ENCODE results near the gene RBPJL. TPM values are rescaled to one million over a fixed set of nuclear protein-coding genes. Genes with fewer than 3 reads are reported as not detected.

RBPJL gene
- not detected for total RNA-seq

GRCh38 chr20:45306431-45306982, at the start of gene RBPJL:
Gene RBPJL, plus strand, starts transcription at chr20:45306840. Its CDS starts 83 bp downstream, at chr20:45306923.
- Histone ChIP-seq H3K9me3 (ENCODE audit: low read depth, low read length) (no peaks in the 10 kb centered on the region), H3K27me3 (ENCODE audit: insufficient read depth, low read length) (peaks cover 5% of the 10 kb centered on the region), H3K4me3 (ENCODE audit: low read length) (no peak within 1 kb of the TSS), H3K4me1 (ENCODE audit: insufficient read depth, low read length) (no peaks in the 10 kb centered on the region)

GRCh38 chr20:45257161-45257560, 49.5 kb upstream of the RBPJL start:
- no peaks in the 10 kb centered on the region for H3K9me3 ChIP-seq (ENCODE audit: low read depth, low read length)
- no peak overlapping the region for H3K4me3 ChIP-seq (ENCODE audit: low read length)
- no peaks in the 10 kb centered on the region for H3K27me3 ChIP-seq (ENCODE audit: insufficient read depth, low read length)
- H3K4me1 ChIP-seq (ENCODE audit: insufficient read depth, low read length): peaks cover 30% of the 10 kb centered on the region

GRCh38 chr20:45257711-45258110, 48.9 kb upstream of the RBPJL start:
- Histone ChIP-seq H3K4me1 (ENCODE audit: insufficient read depth, low read length) (peaks cover 30% of the 10 kb centered on the region), H3K27me3 (ENCODE audit: insufficient read depth, low read length) (no peaks in the 10 kb centered on the region), H3K4me3 (ENCODE audit: low read length) (no peak overlapping the region), H3K9me3 (ENCODE audit: low read depth, low read length) (no peaks in the 10 kb centered on the region)

- Histone ChIP-seq H3K9me3 (ENCODE audit: low read depth, low read length) (no peaks in the 10 kb centered on the region), H3K4me3 (ENCODE audit: low read length) (no peak overlapping the region), H3K27me3 (ENCODE audit: insufficient read depth, low read length) (peaks cover 4% of the 10 kb centered on the region), H3K4me1 (ENCODE audit: insufficient read depth, low read length) (peaks cover 30% of the 10 kb centered on the region)
Observed at GRCh38 chr20:45258259-45258658, 48.4 kb upstream of the RBPJL start.

- H3K4me1 ChIP-seq (ENCODE audit: insufficient read depth, low read length): peaks cover 29% of the 10 kb centered on the region
- peaks cover 7% of the 10 kb centered on the region for H3K27me3 ChIP-seq (ENCODE audit: insufficient read depth, low read length)
- H3K4me3 ChIP-seq (ENCODE audit: low read length): no peak overlapping the region
- no peaks in the 10 kb centered on the region for H3K9me3 ChIP-seq (ENCODE audit: low read depth, low read length)
Observed at GRCh38 chr20:45258664-45259063, 48.0 kb upstream of the RBPJL start.

GRCh38 chr20:45263556-45264266, 42.9 kb upstream of the RBPJL start:
- Histone ChIP-seq H3K27me3 (ENCODE audit: insufficient read depth, low read length) (peaks cover 11% of the 10 kb centered on the region), H3K4me1 (ENCODE audit: insufficient read depth, low read length) (no peaks in the 10 kb centered on the region), H3K4me3 (ENCODE audit: low read length) (no peak overlapping the region), H3K9me3 (ENCODE audit: low read depth, low read length) (no peaks in the 10 kb centered on the region)

GRCh38 chr20:45266977-45267376, 39.7 kb upstream of the RBPJL start:
- Histone ChIP-seq H3K9me3 (ENCODE audit: low read depth, low read length) (no peaks in the 10 kb centered on the region), H3K4me3 (ENCODE audit: low read length) (no peak overlapping the region), H3K27me3 (ENCODE audit: insufficient read depth, low read length) (peaks cover 14% of the 10 kb centered on the region), H3K4me1 (ENCODE audit: insufficient read depth, low read length) (no peaks in the 10 kb centered on the region)

GRCh38 chr20:45268531-45268930, 38.1 kb upstream of the RBPJL start:
- Histone ChIP-seq H3K27me3 (ENCODE audit: insufficient read depth, low read length) (peaks cover 7% of the 10 kb centered on the region), H3K4me3 (ENCODE audit: low read length) (no peak overlapping the region), H3K4me1 (ENCODE audit: insufficient read depth, low read length) (no peaks in the 10 kb centered on the region)

GRCh38 chr20:45269056-45269455, 37.6 kb upstream of the RBPJL start:
- no peak overlapping the region for H3K4me3 ChIP-seq (ENCODE audit: low read length)
- H3K9me3 ChIP-seq (ENCODE audit: low read depth, low read length): no peaks in the 10 kb centered on the region
- peaks cover 6% of the 10 kb centered on the region for H3K27me3 ChIP-seq (ENCODE audit: insufficient read depth, low read length)
- H3K4me1 ChIP-seq (ENCODE audit: insufficient read depth, low read length): no peaks in the 10 kb centered on the region

More at GRCh38 chr20:45268531-45268930, 38.1 kb upstream of the RBPJL start:
- H3K9me3 ChIP-seq (ENCODE audit: low read depth, low read length): no peaks in the 10 kb centered on the region

- Histone ChIP-seq H3K27me3 (ENCODE audit: insufficient read depth, low read length) (peaks cover 9% of the 10 kb centered on the region), H3K4me1 (ENCODE audit: insufficient read depth, low read length) (no peaks in the 10 kb centered on the region), H3K9me3 (ENCODE audit: low read depth, low read length) (no peaks in the 10 kb centered on the region), H3K4me3 (ENCODE audit: low read length) (no peak overlapping the region)
Observed at GRCh38 chr20:45269754-45270270, 36.8 kb upstream of the RBPJL start.

GRCh38 chr20:45275338-45275737, 31.3 kb upstream of the RBPJL start:
- H3K27me3 ChIP-seq (ENCODE audit: insufficient read depth, low read length): peaks cover 10% of the 10 kb centered on the region
- no peaks in the 10 kb centered on the region for H3K9me3 ChIP-seq (ENCODE audit: low read depth, low read length)
- no peak overlapping the region for H3K4me3 ChIP-seq (ENCODE audit: low read length)
- no peaks in the 10 kb centered on the region for H3K4me1 ChIP-seq (ENCODE audit: insufficient read depth, low read length)

- Histone ChIP-seq H3K9me3 (ENCODE audit: low read depth, low read length) (no peaks in the 10 kb centered on the region), H3K4me1 (ENCODE audit: insufficient read depth, low read length) (no peaks in the 10 kb centered on the region), H3K27me3 (ENCODE audit: insufficient read depth, low read length) (peaks cover 4% of the 10 kb centered on the region), H3K4me3 (ENCODE audit: low read length) (no peak overlapping the region)
Observed at GRCh38 chr20:45279992-45280391, 26.6 kb upstream of the RBPJL start.

- H3K4me3 ChIP-seq (ENCODE audit: low read length): no peak overlapping the region
- H3K9me3 ChIP-seq (ENCODE audit: low read depth, low read length): no peaks in the 10 kb centered on the region
- H3K4me1 ChIP-seq (ENCODE audit: insufficient read depth, low read length): no peaks in the 10 kb centered on the region
- no peaks in the 10 kb centered on the region for H3K27me3 ChIP-seq (ENCODE audit: insufficient read depth, low read length)
Observed at GRCh38 chr20:45282700-45283550, 23.7 kb upstream of the RBPJL start.

GRCh38 chr20:45283551-45284057, 23.0 kb upstream of the RBPJL start:
- H3K27me3 ChIP-seq (ENCODE audit: insufficient read depth, low read length): no peaks in the 10 kb centered on the region
- no peaks in the 10 kb centered on the region for H3K9me3 ChIP-seq (ENCODE audit: low read depth, low read length)
- H3K4me3 ChIP-seq (ENCODE audit: low read length): no peak overlapping the region
- no peaks in the 10 kb centered on the region for H3K4me1 ChIP-seq (ENCODE audit: insufficient read depth, low read length)

- Histone ChIP-seq H3K27me3 (ENCODE audit: insufficient read depth, low read length) (peaks cover 7% of the 10 kb centered on the region), H3K4me3 (ENCODE audit: low read length) (no peak overlapping the region), H3K4me1 (ENCODE audit: insufficient read depth, low read length) (peaks cover 12% of the 10 kb centered on the region), H3K9me3 (ENCODE audit: low read depth, low read length) (no peaks in the 10 kb centered on the region)
Observed at GRCh38 chr20:45288376-45288775, 18.3 kb upstream of the RBPJL start.

Data from mononuclear cell (primary cell).